GM12865 (cell line): Measurements from ENCODE around the gene NOL6.

ENCODE experiments used
- DNase-seq: peaks from one replicate; pipeline ENCODE4 v3.0.0; 2010; ENCODE audit warnings: low read depth
- H3K4me3 ChIP-seq: 2 replicates; pipeline ENCODE4 v1.5.1; 2011; ENCODE audit warnings: mild to moderate bottlenecking, low read depth, low read length, control low read depth
- TF ChIP-seq, protein P1 (sequence below): IDR thresholded peaks from 2 replicates; pipeline ENCODE4 v1.5.1; 2011; ENCODE audit warnings: low read length, control low read depth, low read depth, inconsistent platforms; ENCODE audit not compliant: insufficient read depth; ENCODE audit errors: missing control alignments

NOL6 gene

GRCh38 chr9:33453999-33454660 lies 19.6 kb downstream of the NOL6 start:
- peak; percentile 86 for DNase-seq
- no peak overlapping the region for H3K4me3 ChIP-seq
- TF ChIP-seq, protein P1, sequence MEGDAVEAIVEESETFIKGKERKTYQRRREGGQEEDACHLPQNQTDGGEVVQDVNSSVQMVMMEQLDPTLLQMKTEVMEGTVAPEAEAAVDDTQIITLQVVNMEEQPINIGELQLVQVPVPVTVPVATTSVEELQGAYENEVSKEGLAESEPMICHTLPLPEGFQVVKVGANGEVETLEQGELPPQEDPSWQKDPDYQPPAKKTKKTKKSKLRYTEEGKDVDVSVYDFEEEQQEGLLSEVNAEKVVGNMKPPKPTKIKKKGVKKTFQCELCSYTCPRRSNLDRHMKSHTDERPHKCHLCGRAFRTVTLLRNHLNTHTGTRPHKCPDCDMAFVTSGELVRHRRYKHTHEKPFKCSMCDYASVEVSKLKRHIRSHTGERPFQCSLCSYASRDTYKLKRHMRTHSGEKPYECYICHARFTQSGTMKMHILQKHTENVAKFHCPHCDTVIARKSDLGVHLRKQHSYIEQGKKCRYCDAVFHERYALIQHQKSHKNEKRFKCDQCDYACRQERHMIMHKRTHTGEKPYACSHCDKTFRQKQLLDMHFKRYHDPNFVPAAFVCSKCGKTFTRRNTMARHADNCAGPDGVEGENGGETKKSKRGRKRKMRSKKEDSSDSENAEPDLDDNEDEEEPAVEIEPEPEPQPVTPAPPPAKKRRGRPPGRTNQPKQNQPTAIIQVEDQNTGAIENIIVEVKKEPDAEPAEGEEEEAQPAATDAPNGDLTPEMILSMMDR: no peak

GRCh38 chr9:33453286-33453860 lies 20.4 kb downstream of the NOL6 start:
- no peak overlapping the region for H3K4me3 ChIP-seq
- TF ChIP-seq, protein P1: no peak
- DNase-seq: no peak

GRCh38 chr9:33452828-33453271 lies 20.9 kb downstream of the NOL6 start:
- DNase-seq: peak; percentile 50
- no peak overlapping the region for H3K4me3 ChIP-seq

GRCh38 chr9:33450621-33451146 lies 23.0 kb downstream of the NOL6 start:
- DNase-seq: no peak
- TF ChIP-seq, protein P1: no peak
- H3K4me3 ChIP-seq: no peak overlapping the region

More at GRCh38 chr9:33452828-33453271, 20.9 kb downstream of the NOL6 start:
- TF ChIP-seq, protein P1: peak; percentile 68

DNA sequence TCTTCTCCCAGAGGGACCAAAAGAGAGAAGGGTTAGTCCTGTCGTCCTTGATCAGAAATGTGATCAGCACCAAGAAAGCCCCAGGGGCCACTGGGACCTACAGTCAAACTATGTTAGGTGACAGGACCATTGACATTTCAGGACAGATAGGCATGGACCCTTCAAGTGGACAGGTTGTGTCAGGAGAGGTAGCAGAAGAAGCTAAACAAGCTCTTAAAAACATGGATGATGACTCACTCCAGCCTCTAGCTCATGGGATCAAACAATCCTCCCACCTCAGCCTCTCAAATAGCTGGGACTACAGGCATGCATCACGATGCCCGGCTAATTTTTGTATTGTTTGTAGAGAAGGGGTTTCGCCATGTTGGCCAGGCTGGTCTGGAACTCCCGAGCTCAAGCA lies 24.0 kb downstream of the NOL6 start:
- DNase-seq: no peak
- H3K4me3 ChIP-seq: no peak overlapping the region
- TF ChIP-seq, protein P1: no peak

DNA sequence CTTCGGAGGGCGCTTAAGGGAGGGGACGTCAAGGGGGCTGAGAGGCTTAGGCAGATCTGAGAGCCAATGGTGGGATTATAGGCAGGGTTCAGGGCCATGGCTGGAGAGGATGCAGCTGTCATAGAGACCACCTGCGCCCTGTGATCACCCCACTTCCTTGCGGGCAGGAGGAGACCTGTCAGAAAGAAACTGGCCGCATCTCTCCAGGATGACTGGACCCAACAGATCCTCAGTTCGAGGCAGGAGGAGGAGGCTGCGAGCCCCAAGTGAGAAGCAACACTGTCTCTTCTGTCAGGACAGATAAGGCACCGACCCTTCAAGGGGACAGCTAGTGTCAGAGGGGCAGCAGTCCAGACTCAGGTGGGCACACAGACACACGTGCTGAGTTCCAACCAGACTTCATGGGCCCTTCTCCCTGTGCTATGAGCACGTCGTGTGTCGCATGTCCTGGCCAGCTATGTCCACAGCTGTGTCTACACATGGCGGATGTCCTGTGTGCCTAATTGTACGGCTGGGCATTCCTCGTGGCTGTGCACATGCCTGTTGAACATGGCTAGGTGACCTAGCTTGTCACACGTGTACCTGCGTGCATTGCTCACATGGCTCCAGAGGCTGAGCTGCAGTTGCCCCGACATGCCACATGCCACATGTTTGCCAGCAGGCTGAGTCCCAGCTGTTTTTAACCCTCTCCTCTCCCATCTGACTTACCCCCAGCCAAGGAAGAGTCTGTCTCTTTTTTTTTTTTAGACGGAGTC lies 25.7 kb downstream of the NOL6 start:
- TF ChIP-seq, protein P1: no peak
- H3K4me3 ChIP-seq: no peak overlapping the region
- DNase-seq: peak; percentile 40
